Daoy (cell line): ENCODE measurements around the gene LCE1E. TPM values are rescaled to one million over a fixed set of nuclear protein-coding genes. Genes with fewer than 3 reads are reported as not detected.
A peak's percentile ranks its signal among the peaks of the same experiment; 100 is the strongest.

Experiments
- DNase-seq: peaks from one replicate; pipeline ENCODE4 v3.0.0-alpha.2; 2015; ENCODE audit warnings: low read depth
- total RNA-seq: library from RNA; depleted of rRNA; stranded (reverse); fragments of >200 nt; shearing (Covaris generic); gene quantifications from 2 replicates; pipeline ENCODE4 v1.2.3, GENCODE V29; 2014; rRNA removed

LCE1E gene
- total RNA-seq, 1 experiment from 2014 or later: not detected

GRCh38 chr1:152777510-152778137, 8.4 kb upstream of the LCE1E start:
- peak; percentile 38 for DNase-seq

- peak; percentile 22 for DNase-seq
Measured at GRCh38 chr1:152783095-152783494, 3.0 kb upstream of the LCE1E start.

GRCh38 chr1:152795686-152796085, 9.6 kb downstream of the LCE1E start:
- DNase-seq: no peak

GRCh38 chr1:152796421-152796820, 10.4 kb downstream of the LCE1E start, which contains the start of gene LCE1D:
TSS of gene LCE1D (plus strand) at chr1:152796721. CDS start at chr1:152797795, 1,074 bp downstream.
- no peak for DNase-seq

GRCh38 chr1:152801333-152801732, 15.3 kb downstream of the LCE1E start:
- no peak for DNase-seq

- no peak for DNase-seq
Measured at GRCh38 chr1:152806576-152806975, 20.5 kb downstream of the LCE1E start, which contains the start of gene LCE1C. TSS of gene LCE1C (minus strand) at chr1:152806651. CDS start at chr1:152805478, 1,173 bp downstream.

GRCh38 chr1:152811050-152811449, 25.0 kb downstream of the LCE1E start:
- DNase-seq: no peak

- DNase-seq: no peak
Measured at GRCh38 chr1:152811671-152812070, 25.6 kb downstream of the LCE1E start, which contains the start of gene LCE1B. TSS of gene LCE1B (plus strand) at chr1:152811971. CDS start at chr1:152812447, 476 bp downstream.

GRCh38 chr1:152817309-152817708, 31.3 kb downstream of the LCE1E start:
- no peak for DNase-seq

- no peak for DNase-seq
Measured at GRCh38 chr1:152823294-152823693, 37.2 kb downstream of the LCE1E start.

GRCh38 chr1:152824964-152825363, 38.9 kb downstream of the LCE1E start:
- DNase-seq: no peak

- no peak for DNase-seq
Measured at GRCh38 chr1:152827173-152827572, 41.1 kb downstream of the LCE1E start, which contains the start of gene LCE1A. TSS of gene LCE1A (plus strand) at chr1:152827473. CDS start at chr1:152827473, 0 bp downstream.

- no peak for DNase-seq
Measured at GRCh38 chr1:152836870-152837269, 50.8 kb downstream of the LCE1E start.

Other genes with a start within 250 kb of the LCE1E start
- gene LCE3E, start 219.5 kb upstream of the LCE1E start, total RNA-seq: not detected in 2 replicates
- not detected in 2 replicates for gene LCE3D, start 205.7 kb upstream of the LCE1E start, total RNA-seq
- gene LCE3C, start 186.0 kb upstream of the LCE1E start, total RNA-seq: not detected in 2 replicates
- gene LCE3B, start 172.4 kb upstream of the LCE1E start, total RNA-seq: not detected in 2 replicates
- gene LCE3A, start 163.2 kb upstream of the LCE1E start, total RNA-seq: not detected in 2 replicates
- not detected in 2 replicates for gene LCE2D, start 122.9 kb upstream of the LCE1E start, total RNA-seq
- gene LCE2C, start 111.0 kb upstream of the LCE1E start, total RNA-seq: not detected in 2 replicates
- gene LCE2B, start 100.1 kb upstream of the LCE1E start, total RNA-seq: not detected in 2 replicates
- not detected in 2 replicates for gene LCE2A, start 87.9 kb upstream of the LCE1E start, total RNA-seq
- not detected in 2 replicates for gene LCE4A, start 78.1 kb upstream of the LCE1E start, total RNA-seq
- gene KPRP, start 28.2 kb upstream of the LCE1E start, total RNA-seq: not detected in 2 replicates
- gene LCE1F, start 11.1 kb upstream of the LCE1E start, total RNA-seq: not detected in 2 replicates
- gene LCE1D, start 10.5 kb downstream of the LCE1E start, total RNA-seq: not detected in 2 replicates
- not detected in 2 replicates for gene LCE1C, start 20.4 kb downstream of the LCE1E start, total RNA-seq
- not detected in 2 replicates for gene LCE1B, start 25.7 kb downstream of the LCE1E start, total RNA-seq
- not detected in 2 replicates for gene LCE1A, start 41.2 kb downstream of the LCE1E start, total RNA-seq
- not detected in 2 replicates for gene LCE6A, start 56.6 kb downstream of the LCE1E start, total RNA-seq
- gene LCE7A, start 73.7 kb downstream of the LCE1E start, total RNA-seq: not detected in 2 replicates
- gene SMCP, start 92.1 kb downstream of the LCE1E start, total RNA-seq: not detected in 2 replicates
- gene IVL, start 122.3 kb downstream of the LCE1E start, total RNA-seq: 0.06 TPM in 1 of 2 replicates, not detected in the other
- not detected in 2 replicates for gene SPRR5, start 160.9 kb downstream of the LCE1E start, total RNA-seq
- not detected in 2 replicates for gene SPRR4, start 184.4 kb downstream of the LCE1E start, total RNA-seq
- not detected in 2 replicates for gene SPRR1A, start 197.8 kb downstream of the LCE1E start, total RNA-seq
- not detected in 2 replicates for gene SPRR3, start 215.5 kb downstream of the LCE1E start, total RNA-seq
- gene SPRR1B, start 244.9 kb downstream of the LCE1E start, total RNA-seq: not detected in 2 replicates